Astrocyte of the cerebellum (primary cell): ENCODE results near the gene BACH2.

Experiments used
- DNase-seq: peaks from one replicate; pipeline ENCODE4 v3.0.0-alpha.2; 2011; ENCODE audit warnings: low read depth
- H3K4me3 ChIP-seq: 2 replicates; pipeline ENCODE4 v1.5.1; 2011; ENCODE audit warnings: mild to moderate bottlenecking, low read depth, low read length, moderate library complexity
- in situ Hi-C: cut with HindIII; loops from 2 replicates; pipeline ENCODE4 v1.10.0; 2017; ENCODE audit warnings: low sequenced_read_pairs
- TF ChIP-seq, protein P1 (sequence below): IDR thresholded peaks from 2 replicates; pipeline ENCODE4 v1.5.1; 2012; ENCODE audit warnings: low read length, low read depth, moderate library complexity, mild to moderate bottlenecking; ENCODE audit errors: missing control alignments

The BACH2 gene

DNA sequence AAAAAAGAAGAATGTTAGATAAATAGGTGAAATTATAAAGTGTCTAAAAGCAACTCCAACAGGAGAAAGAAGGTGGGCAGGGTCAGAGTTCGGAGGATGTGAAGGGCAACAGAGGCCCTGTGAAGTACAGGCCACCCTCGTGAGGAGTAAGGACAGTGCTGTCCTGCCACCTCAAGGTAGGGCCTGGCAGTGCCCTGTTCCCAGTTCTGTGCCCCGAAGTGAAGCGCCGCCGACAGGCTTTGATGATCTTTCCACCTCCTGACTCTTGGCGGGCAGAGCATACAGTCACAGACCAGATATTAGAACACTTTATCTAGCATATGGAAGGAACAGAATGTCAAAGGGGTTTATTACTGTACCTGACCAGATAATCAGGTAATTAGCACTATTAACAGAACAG is 326.6 kb downstream of the BACH2 start:
- no peak overlapping the region for H3K4me3 ChIP-seq
- TF ChIP-seq, protein P1, sequence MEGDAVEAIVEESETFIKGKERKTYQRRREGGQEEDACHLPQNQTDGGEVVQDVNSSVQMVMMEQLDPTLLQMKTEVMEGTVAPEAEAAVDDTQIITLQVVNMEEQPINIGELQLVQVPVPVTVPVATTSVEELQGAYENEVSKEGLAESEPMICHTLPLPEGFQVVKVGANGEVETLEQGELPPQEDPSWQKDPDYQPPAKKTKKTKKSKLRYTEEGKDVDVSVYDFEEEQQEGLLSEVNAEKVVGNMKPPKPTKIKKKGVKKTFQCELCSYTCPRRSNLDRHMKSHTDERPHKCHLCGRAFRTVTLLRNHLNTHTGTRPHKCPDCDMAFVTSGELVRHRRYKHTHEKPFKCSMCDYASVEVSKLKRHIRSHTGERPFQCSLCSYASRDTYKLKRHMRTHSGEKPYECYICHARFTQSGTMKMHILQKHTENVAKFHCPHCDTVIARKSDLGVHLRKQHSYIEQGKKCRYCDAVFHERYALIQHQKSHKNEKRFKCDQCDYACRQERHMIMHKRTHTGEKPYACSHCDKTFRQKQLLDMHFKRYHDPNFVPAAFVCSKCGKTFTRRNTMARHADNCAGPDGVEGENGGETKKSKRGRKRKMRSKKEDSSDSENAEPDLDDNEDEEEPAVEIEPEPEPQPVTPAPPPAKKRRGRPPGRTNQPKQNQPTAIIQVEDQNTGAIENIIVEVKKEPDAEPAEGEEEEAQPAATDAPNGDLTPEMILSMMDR = no peak
- DNase-seq = no peak
- in situ Hi-C loops = loop anchor here (25.0 kb wide), 1 partner anchor 517 kb away; no protein-coding TSS in a partner anchor

DNA sequence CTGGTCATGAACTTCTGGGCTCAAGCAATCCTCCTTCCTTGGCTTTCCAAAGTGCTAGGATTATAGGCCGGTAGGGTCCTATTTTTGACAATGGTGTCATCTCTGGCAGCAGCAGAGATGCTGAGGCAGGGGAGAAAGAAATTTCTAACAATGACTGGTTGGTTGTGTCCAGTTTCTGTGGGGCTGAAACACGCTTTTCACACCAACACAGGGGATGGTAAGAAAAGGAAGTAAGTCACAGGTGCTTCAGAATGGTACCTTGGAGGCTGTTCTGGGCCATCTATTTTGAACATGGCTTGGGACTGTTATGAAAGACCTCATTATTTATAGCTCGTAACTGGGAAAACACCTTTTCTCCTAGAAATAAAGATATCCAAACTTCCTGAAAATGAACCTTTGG is 329.7 kb downstream of the BACH2 start:
- TF ChIP-seq, protein P1 = no peak
- H3K4me3 ChIP-seq = no peak overlapping the region
- DNase-seq = no peak
- in situ Hi-C loops = loop anchor here (25.0 kb wide), 1 partner anchor 520 kb away; no protein-coding TSS in a partner anchor

DNA sequence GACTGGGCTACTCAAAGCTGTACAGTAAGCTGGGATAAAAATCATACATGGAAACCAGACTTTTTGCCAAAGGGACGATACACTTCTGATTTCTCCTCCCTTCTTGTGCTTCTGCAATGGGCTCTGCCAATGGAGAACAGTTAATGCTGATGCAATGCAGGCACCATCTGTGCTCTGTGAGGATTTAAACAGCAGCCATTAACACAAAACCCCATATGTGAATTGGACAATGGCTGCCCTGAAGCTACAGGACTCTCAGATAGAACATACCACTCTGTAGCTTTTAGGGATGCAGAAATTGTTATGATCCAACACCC is 330.5 kb downstream of the BACH2 start:
- in situ Hi-C loops = loop anchor here (25.0 kb wide), 1 partner anchor 521 kb away; no protein-coding TSS in a partner anchor
- no peak overlapping the region for H3K4me3 ChIP-seq
- no peak for DNase-seq
- TF ChIP-seq, protein P1 = no peak

DNA sequence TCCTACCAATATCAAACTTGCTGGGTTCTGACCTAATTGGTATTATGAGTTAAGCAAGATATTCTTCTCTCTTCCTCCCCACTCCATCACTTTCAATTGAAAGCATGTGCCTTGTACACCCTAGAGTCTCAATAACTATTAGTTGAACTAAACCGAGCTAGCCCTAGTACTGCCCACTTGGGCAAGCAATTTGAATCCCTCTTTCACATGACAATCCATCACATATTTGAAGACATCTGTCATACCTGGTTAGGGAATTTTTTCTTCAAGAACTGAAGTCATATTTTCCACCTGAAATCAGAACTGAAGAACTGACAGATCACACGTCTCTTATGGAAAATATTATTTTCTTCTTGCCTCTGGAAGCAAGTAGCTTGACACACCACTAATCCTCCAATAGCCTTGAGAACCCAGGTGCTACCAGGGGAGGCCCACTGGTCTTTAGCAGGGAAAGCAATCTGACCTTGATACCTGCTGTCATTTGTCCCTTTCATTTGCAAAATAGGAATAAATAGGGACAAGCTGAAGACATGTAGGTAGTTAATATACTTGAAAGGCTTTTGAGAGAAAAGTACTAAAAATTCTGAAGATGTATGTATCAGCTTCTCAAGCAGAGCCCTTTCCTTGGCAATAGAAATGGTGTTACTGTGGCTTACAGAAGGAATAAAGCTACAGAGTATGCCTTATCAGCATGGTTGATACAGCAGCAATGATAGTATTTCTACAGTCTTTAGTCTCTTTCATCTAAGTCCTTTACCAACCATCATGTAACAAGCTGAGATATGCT is 331.0 kb downstream of the BACH2 start:
- H3K4me3 ChIP-seq = no peak overlapping the region
- TF ChIP-seq, protein P1 = no peak
- DNase-seq = no peak
- in situ Hi-C loops = loop anchor here (25.0 kb wide), 1 partner anchor 522 kb away; no protein-coding TSS in a partner anchor

DNA sequence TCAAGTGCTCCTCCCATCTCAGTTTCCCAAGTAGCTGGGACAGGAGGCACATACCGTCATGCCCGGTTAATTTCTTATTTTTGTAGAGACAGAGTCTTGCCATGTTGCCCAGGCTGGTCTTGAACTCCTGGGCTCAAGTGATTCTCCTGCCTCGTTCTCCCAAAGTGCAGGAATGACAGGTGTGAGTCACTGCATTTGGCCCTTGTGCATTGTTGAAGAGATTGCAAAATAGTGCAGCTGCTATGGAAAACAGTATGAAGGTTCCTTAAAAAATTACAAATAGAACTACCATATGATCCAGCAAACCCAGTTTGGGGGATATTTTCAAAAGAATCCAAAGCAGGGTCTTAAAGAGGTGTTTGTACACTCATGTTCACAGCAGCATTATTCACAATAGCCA is 333.3 kb downstream of the BACH2 start:
- DNase-seq = no peak
- in situ Hi-C loops = loop anchor here (25.0 kb wide), 1 partner anchor 524 kb away; no protein-coding TSS in a partner anchor
- TF ChIP-seq, protein P1 = no peak
- H3K4me3 ChIP-seq = no peak overlapping the region

DNA sequence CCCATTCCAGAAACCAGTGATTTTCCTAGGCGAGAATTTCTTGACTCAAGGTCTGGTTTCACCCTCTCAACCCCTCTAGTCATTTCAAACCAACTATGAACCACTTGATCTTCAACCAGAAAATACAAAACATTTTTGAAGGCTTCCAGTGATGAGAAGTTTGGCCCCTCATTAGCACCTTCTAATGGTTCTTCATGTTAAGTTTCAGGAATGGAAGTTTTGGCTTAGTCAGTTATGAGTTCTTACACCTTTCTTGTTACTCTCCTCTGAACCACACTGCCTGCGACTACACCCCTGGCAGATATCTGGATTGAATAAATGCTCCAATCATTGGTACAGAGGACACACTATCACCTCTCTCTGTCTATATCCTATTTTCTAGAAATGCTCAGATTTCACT is 335.2 kb downstream of the BACH2 start:
- DNase-seq = no peak
- TF ChIP-seq, protein P1 = no peak
- in situ Hi-C loops = loop anchor here (25.0 kb wide), 1 partner anchor 526 kb away; no protein-coding TSS in a partner anchor
- H3K4me3 ChIP-seq = no peak overlapping the region
